NT2/D1 (cell line): ENCODE data around the gene KMT5B.

ENCODE experiments used
- SUZ12 ChIP-seq: IDR thresholded peaks from 2 replicates; pipeline ENCODE4 v1.6.1; 2011; ENCODE audit not compliant: insufficient read length, insufficient read depth; ENCODE audit errors: extremely low read depth
- YY1 ChIP-seq: IDR thresholded peaks from 2 replicates; pipeline ENCODE4 v1.6.1; 2011; ENCODE audit not compliant: insufficient read length, insufficient read depth
- ZNF274 ChIP-seq: IDR thresholded peaks from 2 replicates; pipeline ENCODE4 v1.6.1; 2011; ENCODE audit warnings: mild to moderate bottlenecking, low read depth, low read length

DNA sequence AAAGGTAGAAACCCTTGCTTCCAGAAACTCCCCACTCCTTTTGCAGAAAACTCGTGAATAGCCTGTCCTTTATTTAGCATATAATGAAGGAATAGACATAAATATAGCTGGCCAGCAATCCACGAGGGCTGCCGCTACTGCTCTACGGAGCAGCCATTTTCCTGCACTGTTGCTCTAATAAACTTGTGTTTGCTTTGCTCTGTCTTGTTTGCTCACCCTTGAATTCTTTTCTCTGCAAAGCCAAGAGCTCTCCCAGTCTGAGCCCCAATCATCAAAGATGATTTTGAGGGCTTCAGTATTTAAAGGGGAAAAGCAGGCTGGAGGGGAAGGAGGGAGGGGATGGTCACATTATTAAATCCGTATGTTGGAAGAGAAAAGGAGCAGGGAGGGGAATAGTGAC is 75.3 kb downstream of the KMT5B start:
- TF ChIP-seq YY1, result no peak
- no peak for TF ChIP-seq ZNF274
- TF ChIP-seq SUZ12, result no peak
